HEK293 (cell line): Measurements from ENCODE around the gene PRG2.

Source experiments
- CTCF ChIA-PET: fragments of 350-600 bp; formaldehyde crosslinking; extraction: SDS; loops from one replicate; lab custom pipeline; 2021; ENCODE audit warnings: antibody characterized with exemption; lab: Yijun Ruan, JAX
- POLR2A ChIA-PET: fragments of 300-600 bp; formaldehyde crosslinking; extraction: SDS; loops from one replicate; lab custom pipeline; 2020; ENCODE audit warnings: antibody characterized with exemption, inconsistent platforms; lab: Yijun Ruan, JAX
- H3K27ac ChIP-seq: fragments of 200-500 bp; sonication (Bioruptor generic); 2 replicates; pipeline ENCODE4 v1.5.1; 2014; ENCODE audit warnings: low read depth, low read length, control low read depth, inconsistent platforms; ENCODE audit errors: extremely low read depth
- H3K36me3 ChIP-seq, 2 experiments: fragments of 200-500 bp in 1 of 2; sonication (Bioruptor generic) in 1 of 2; 1 replicate in 1 of 2; 2 replicates in 1 of 2; pipeline ENCODE4 v1.5.1; 2014 to 2017; ENCODE audit warnings: inconsistent platforms in 2 of 2, low read length in 2 of 2; ENCODE audit not compliant: control insufficient read depth in 2 of 2, insufficient read depth in 1 of 2
- H3K4me1 ChIP-seq: fragments of 200-500 bp; sonication (Bioruptor generic); 2 replicates; pipeline ENCODE4 v1.5.1; 2014; ENCODE audit warnings: mild to moderate bottlenecking, low read length, inconsistent platforms; ENCODE audit not compliant: control insufficient read depth, insufficient read depth
- H3K4me3 ChIP-seq: 2 replicates; pipeline ENCODE4 v1.5.1; 2011; ENCODE audit warnings: low read depth, mild to moderate bottlenecking, control low read depth, low read length, moderate library complexity
- H3K9me3 ChIP-seq: fragments of 200-500 bp; sonication (Bioruptor generic); 2 replicates; pipeline ENCODE4 v1.5.1; 2014; ENCODE audit warnings: low read depth, low read length, inconsistent platforms; ENCODE audit not compliant: control insufficient read depth, insufficient read depth
- GLI2 ChIP-seq: fragments of 450-650 bp; formaldehyde crosslinking; IDR thresholded peaks from 2 replicates; pipeline ENCODE4; 2017; ENCODE audit warnings: missing biosample characterization, missing genetic modification characterization, low read depth, borderline replicate concordance
- GLIS2 ChIP-seq: fragments of 450-650 bp; formaldehyde crosslinking; IDR thresholded peaks from 2 replicates; pipeline ENCODE4 v1.5.1; 2016; ENCODE audit warnings: missing biosample characterization, missing genetic modification characterization
- MZF1 ChIP-seq: fragments of 450-650 bp; formaldehyde crosslinking; IDR thresholded peaks from 2 replicates; pipeline ENCODE4 v1.5.1; 2017; ENCODE audit warnings: missing biosample characterization, missing genetic modification characterization, borderline replicate concordance
- PRDM6 ChIP-seq: fragments of 450-650 bp; formaldehyde crosslinking; IDR thresholded peaks from 2 replicates; pipeline ENCODE4 v1.5.1; 2017; ENCODE audit warnings: missing biosample characterization, missing genetic modification characterization
- ZNF184 ChIP-seq: fragments of 450-650 bp; IDR thresholded peaks from 2 replicates; pipeline ENCODE4 v1.5.1; 2018; ENCODE audit warnings: missing biosample characterization, mild to moderate bottlenecking, missing genetic modification characterization
- ZNF19 ChIP-seq: fragments of 450-650 bp; formaldehyde crosslinking; IDR thresholded peaks from 2 replicates; pipeline ENCODE4; 2016; ENCODE audit warnings: missing biosample characterization, missing genetic modification characterization, low read depth
- ZNF26 ChIP-seq: fragments of 450-650 bp; formaldehyde crosslinking; IDR thresholded peaks from 2 replicates; pipeline ENCODE4 v1.5.1; 2016; ENCODE audit warnings: missing biosample characterization, missing genetic modification characterization
- ZNF292 ChIP-seq: fragments of 450-650 bp; formaldehyde crosslinking; IDR thresholded peaks from 2 replicates; pipeline ENCODE4 v1.5.1; 2016; ENCODE audit warnings: low read depth, missing biosample characterization, missing genetic modification characterization, borderline replicate concordance
- ZNF426 ChIP-seq: fragments of 450-650 bp; formaldehyde crosslinking; IDR thresholded peaks from 2 replicates; pipeline ENCODE4 v1.5.1; 2017; ENCODE audit warnings: missing biosample characterization, missing genetic modification characterization, mild to moderate bottlenecking, inconsistent platforms, moderate library complexity
- ZNF501 ChIP-seq: fragments of 450-650 bp; formaldehyde crosslinking; IDR thresholded peaks from 2 replicates; pipeline ENCODE4 v1.5.1; 2016; ENCODE audit warnings: missing biosample characterization, missing genetic modification characterization
- ZNF561 ChIP-seq: fragments of 450-650 bp; IDR thresholded peaks from 2 replicates; pipeline ENCODE4 v1.5.1; 2018; ENCODE audit warnings: missing biosample characterization, missing genetic modification characterization, borderline replicate concordance
- ZNF654 ChIP-seq: fragments of 450-650 bp; formaldehyde crosslinking; IDR thresholded peaks from 2 replicates; pipeline ENCODE4 v1.5.1; 2016; ENCODE audit warnings: low read depth, missing biosample characterization, missing genetic modification characterization
- ZNF692 ChIP-seq: fragments of 450-650 bp; formaldehyde crosslinking; IDR thresholded peaks from 2 replicates; pipeline ENCODE4 v1.5.1; 2016; ENCODE audit warnings: missing biosample characterization, missing genetic modification characterization
- ZNF76 ChIP-seq: fragments of 450-650 bp; formaldehyde crosslinking; IDR thresholded peaks from 2 replicates; pipeline ENCODE4; 2016; ENCODE audit warnings: low read depth, missing biosample characterization, missing genetic modification characterization, borderline replicate concordance
- TF ChIP-seq, protein P1 (sequence below): fragments of 450-650 bp; formaldehyde crosslinking; IDR thresholded peaks from 2 replicates; pipeline ENCODE4 v1.5.1; 2016; ENCODE audit warnings: missing biosample characterization, missing genetic modification characterization, borderline replicate concordance

PRG2 gene

GRCh38 chr11:57370941-57371340, 19.5 kb downstream of the PRG2 start:
- Histone ChIP-seq H3K4me3 (no peak overlapping the region), H3K9me3 (no peaks in the 10 kb centered on the region), H3K4me1 (no peaks in the 10 kb centered on the region), H3K36me3 (no peaks in the 10 kb centered on the region), H3K27ac (no peak overlapping the region)
- ChIA-PET CTCF (no interaction called here), POLR2A (no interaction called here)
- TF ChIP-seq ZNF561 (tag by site-specific recombination): no peak
- TF ChIP-seq ZNF654 (tag by site-specific recombination): no peak
- TF ChIP-seq MZF1 (tag by site-specific recombination): no peak
- TF ChIP-seq ZNF184 (tag by site-specific recombination): no peak
- no peak for TF ChIP-seq ZNF19 (tag by site-specific recombination)
- no peak for TF ChIP-seq ZNF692 (tag by site-specific recombination)

- no peaks in the 10 kb centered on the region for H3K4me1 ChIP-seq
- H3K36me3 ChIP-seq: no peaks in the 10 kb centered on the region
- no peak overlapping the region for H3K27ac ChIP-seq
- ChIA-PET CTCF (no interaction called here), POLR2A (no interaction called here)
- H3K9me3 ChIP-seq: no peaks in the 10 kb centered on the region
- TF ChIP-seq ZNF426 (tag by site-specific recombination) (no peak), ZNF26 (no peak), ZNF292 (tag by site-specific recombination) (no peak), GLIS2 (tag by site-specific recombination) (no peak), ZNF501 (tag by site-specific recombination) (no peak)
- TF ChIP-seq, protein P1, sequence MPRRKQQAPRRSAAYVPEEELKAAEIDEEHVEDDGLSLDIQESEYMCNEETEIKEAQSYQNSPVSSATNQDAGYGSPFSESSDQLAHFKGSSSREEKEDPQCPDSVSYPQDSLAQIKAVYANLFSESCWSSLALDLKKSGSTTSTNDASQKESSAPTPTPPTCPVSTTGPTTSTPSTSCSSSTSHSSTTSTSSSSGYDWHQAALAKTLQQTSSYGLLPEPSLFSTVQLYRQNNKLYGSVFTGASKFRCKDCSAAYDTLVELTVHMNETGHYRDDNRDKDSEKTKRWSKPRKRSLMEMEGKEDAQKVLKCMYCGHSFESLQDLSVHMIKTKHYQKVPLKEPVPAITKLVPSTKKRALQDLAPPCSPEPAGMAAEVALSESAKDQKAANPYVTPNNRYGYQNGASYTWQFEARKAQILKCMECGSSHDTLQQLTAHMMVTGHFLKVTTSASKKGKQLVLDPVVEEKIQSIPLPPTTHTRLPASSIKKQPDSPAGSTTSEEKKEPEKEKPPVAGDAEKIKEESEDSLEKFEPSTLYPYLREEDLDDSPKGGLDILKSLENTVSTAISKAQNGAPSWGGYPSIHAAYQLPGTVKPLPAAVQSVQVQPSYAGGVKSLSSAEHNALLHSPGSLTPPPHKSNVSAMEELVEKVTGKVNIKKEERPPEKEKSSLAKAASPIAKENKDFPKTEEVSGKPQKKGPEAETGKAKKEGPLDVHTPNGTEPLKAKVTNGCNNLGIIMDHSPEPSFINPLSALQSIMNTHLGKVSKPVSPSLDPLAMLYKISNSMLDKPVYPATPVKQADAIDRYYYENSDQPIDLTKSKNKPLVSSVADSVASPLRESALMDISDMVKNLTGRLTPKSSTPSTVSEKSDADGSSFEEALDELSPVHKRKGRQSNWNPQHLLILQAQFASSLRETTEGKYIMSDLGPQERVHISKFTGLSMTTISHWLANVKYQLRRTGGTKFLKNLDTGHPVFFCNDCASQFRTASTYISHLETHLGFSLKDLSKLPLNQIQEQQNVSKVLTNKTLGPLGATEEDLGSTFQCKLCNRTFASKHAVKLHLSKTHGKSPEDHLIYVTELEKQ (tag by site-specific recombination): no peak
- no peak overlapping the region for H3K4me3 ChIP-seq
Observed at GRCh38 chr11:57370251-57370650, 20.2 kb downstream of the PRG2 start.

DNA sequence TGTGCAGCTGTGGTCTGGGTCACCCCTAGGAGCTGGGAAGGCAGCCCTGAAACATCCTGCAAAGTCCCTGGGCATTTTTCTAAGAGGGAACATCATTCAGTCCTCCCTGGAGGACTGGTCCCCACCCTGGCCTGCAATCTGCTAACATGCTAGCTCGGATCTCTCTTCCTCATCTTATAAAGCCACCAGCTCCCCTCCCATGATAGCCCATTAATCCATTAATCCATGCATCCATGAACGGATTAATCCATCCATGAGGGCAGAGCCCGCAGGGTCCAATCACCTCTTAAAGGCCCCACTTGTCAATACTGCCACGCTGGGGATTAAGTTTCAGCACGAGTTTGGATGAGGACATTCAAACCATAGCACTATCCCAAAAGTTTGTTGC, 21.6 kb downstream of the PRG2 start:
- H3K4me1 ChIP-seq: no peaks in the 10 kb centered on the region
- no peaks in the 10 kb centered on the region for H3K36me3 ChIP-seq
- no peak overlapping the region for H3K27ac ChIP-seq
- TF ChIP-seq PRDM6 (tag by site-specific recombination) (no peak), ZNF76 (tag by site-specific recombination) (no peak), GLI2 (no peak)
- ChIA-PET POLR2A (no interaction called here), CTCF (interaction anchor here (0.6 to 1.4 kb wide), 3 partner anchors 23 to 276 kb away, joined by 3 to 4 read pairs (median 3); no protein-coding TSS in a partner anchor)
- no peaks in the 10 kb centered on the region for H3K9me3 ChIP-seq
- no peak overlapping the region for H3K4me3 ChIP-seq
